ENCODE measurements around the gene ST6GALNAC2.

The ST6GALNAC2 gene

DNA sequence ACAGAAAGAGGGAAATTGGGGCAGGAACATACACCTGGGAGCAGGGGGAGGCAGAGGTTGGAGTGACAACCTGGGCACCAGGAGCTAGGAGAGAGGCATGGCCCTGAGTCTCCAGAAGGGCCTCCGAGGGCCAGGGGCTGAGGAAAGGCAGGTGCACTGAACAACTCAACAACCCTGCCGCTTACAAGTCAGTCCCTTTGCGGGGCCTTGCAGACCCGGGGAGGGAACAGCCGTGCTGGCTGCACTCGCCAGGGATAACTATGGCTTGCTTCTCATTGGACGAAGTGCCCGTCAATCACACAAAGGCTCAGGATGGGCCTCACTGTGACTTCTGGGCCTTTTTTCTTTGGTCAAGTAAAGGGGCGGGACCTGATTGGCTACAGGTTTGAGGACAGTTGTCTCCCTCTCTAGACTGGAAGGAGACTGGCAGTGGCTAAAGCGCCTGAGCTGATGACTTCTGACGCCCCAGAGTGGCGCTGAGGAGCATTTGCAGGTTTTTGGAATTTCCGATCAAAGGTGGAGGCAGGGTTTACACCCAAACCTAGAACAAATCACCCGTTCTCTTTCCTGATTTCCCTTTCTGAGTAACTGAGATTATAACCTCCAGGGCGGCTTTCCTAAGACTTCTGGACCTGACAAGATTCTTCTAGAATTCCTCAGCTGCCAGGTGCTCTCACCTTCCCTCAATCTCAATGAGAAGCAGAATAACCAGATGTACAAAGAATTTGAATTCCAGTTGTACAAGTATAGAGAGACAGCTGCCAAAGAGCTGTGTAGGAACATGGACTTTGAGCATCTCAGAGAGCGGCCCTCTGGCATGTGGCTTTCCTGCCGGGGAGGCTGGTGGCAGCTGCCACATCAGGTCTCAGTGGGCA lies 27.6 kb upstream of the ST6GALNAC2 start:
- Histone ChIP-seq H3K4me3 (ENCODE audit: low read depth, low read length) (no peak overlapping the region), H3K9me3 (ENCODE audit: control insufficient read depth, insufficient read depth, low read depth, low read length) (no peaks in the 10 kb centered on the region), H3K4me1 (ENCODE audit: control insufficient read depth, insufficient read depth, low read length) (0 out of 2 replicates have a peak, but pooled peaks cover 3% of the 10 kb centered on the region), H3K36me3 (ENCODE audit: control insufficient read depth in 2 of 2, insufficient read depth in 1 of 2, low read length in 2 of 2) (no peaks in the 10 kb centered on the region), H3K27ac (ENCODE audit: extremely low read depth, low read depth, low read length) (no peak overlapping the region)
- ChIA-PET CTCF (interaction anchor here (0.5 to 4.9 kb wide), 8 partner anchors 11 to 117 kb away, joined by 3 to 48 read pairs (median 5); no protein-coding TSS in a partner anchor), POLR2A (interaction anchor here (0.6 to 1.5 kb wide), 3 partner anchors 47 to 125 kb away, joined by 3 to 6 read pairs (median 3); partner anchors contain the start of gene MFSD11)
- peak; percentile 13; the same call in 1 of the 2 replicates for TF ChIP-seq ZNF341 (tag by site-specific recombination; IDR thresholded peaks at IDR 0.05; ENCODE audit: low read depth)
- TF ChIP-seq, protein P1, sequence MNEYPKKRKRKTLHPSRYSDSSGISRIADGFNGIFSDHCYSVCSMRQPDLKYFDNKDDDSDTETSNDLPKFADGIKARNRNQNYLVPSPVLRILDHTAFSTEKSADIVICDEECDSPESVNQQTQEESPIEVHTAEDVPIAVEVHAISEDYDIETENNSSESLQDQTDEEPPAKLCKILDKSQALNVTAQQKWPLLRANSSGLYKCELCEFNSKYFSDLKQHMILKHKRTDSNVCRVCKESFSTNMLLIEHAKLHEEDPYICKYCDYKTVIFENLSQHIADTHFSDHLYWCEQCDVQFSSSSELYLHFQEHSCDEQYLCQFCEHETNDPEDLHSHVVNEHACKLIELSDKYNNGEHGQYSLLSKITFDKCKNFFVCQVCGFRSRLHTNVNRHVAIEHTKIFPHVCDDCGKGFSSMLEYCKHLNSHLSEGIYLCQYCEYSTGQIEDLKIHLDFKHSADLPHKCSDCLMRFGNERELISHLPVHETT (tag by site-specific recombination; IDR thresholded peaks at IDR 0.05), result no peak
- peak; percentile 32 for TF ChIP-seq SP2 (tag by site-specific recombination; IDR thresholded peaks at IDR 0.05)
- no peak for TF ChIP-seq ZNF660 (tag by site-specific recombination; IDR thresholded peaks at IDR 0.05)
- no peak for TF ChIP-seq ZNF146 (tag by site-specific recombination; IDR thresholded peaks at IDR 0.05)

DNA sequence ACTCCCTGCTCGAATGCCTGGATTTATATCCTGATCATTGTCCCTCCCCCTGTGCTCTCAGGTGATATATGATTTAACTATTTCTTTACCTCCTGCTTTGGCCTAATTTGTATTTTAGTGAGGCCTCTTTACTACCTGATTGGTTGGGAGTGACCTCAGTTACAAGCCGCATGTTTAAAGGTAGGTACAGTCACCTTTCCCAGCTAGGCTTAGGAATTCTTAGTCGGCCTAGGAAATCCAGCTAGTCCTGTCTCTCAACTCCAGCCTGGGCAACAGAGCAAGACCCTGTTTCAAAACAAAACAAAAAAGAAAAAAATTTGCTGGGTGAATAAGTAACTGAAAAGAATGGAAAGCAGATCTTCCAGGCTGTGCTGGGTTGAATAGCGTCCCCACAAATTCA lies 26.8 kb upstream of the ST6GALNAC2 start:
- 0 out of 2 replicates have a peak, but pooled peaks cover 3% of the 10 kb centered on the region for H3K4me1 ChIP-seq (ENCODE audit: control insufficient read depth, insufficient read depth, low read length)
- POLR2A ChIA-PET, result interaction anchor here (1.5 kb wide), 2 partner anchors 11 to 55 kb away, joined by 3 to 4 read pairs; no protein-coding TSS in a partner anchor
- TF ChIP-seq ZNF121 (tag by site-specific recombination; IDR thresholded peaks at IDR 0.05), result peak; percentile 47; the same call in 1 of the 2 replicates
- TF ChIP-seq ZXDB (tag by site-specific recombination; IDR thresholded peaks at IDR 0.05), result no peak
- H3K9me3 ChIP-seq (ENCODE audit: control insufficient read depth, insufficient read depth, low read depth, low read length), result no peaks in the 10 kb centered on the region
- H3K4me3 ChIP-seq (ENCODE audit: low read depth, low read length), result no peak overlapping the region
- CTCF ChIA-PET, result interaction anchor here (0.5 to 4.9 kb wide), 5 partner anchors 11 to 123 kb away, joined by 3 to 48 read pairs (median 6); no protein-coding TSS in a partner anchor
- no peak overlapping the region for H3K27ac ChIP-seq (ENCODE audit: extremely low read depth, low read depth, low read length)
- H3K36me3 ChIP-seq (ENCODE audit: control insufficient read depth in 2 of 2, insufficient read depth in 1 of 2, low read length in 2 of 2), result no peaks in the 10 kb centered on the region

DNA sequence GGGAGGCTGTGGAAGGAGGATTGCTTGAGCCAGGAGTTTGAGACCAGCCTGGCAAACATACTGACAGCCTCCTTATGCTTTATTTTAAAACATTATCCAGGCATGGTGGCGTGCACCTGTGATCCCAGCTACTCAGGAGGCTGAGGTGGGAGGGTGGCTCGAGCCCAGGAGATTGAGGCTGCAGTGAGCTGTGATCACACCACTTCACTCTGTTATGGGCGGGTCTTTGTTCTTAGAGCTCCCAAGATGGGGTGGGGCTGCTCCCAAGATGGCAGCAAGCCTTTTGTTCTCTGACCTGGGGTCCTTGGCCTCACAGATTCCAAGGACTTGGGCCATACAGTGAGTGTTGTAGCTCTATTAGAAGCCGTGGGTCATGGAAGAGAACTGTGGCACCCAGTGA lies 26.1 kb upstream of the ST6GALNAC2 start:
- ChIA-PET CTCF (interaction anchor here (0.7 to 4.9 kb wide), 7 partner anchors 12 to 89 kb away, joined by 3 to 48 read pairs (median 5); no protein-coding TSS in a partner anchor), POLR2A (interaction anchor here (0.6 to 1.5 kb wide), 3 partner anchors 11 to 55 kb away, joined by 3 to 5 read pairs (median 4); no protein-coding TSS in a partner anchor)
- no peak overlapping the region for H3K27ac ChIP-seq (ENCODE audit: extremely low read depth, low read depth, low read length)
- H3K4me1 ChIP-seq (ENCODE audit: control insufficient read depth, insufficient read depth, low read length), result 0 out of 2 replicates have a peak, but pooled peaks cover 3% of the 10 kb centered on the region
- TF ChIP-seq, protein P2, sequence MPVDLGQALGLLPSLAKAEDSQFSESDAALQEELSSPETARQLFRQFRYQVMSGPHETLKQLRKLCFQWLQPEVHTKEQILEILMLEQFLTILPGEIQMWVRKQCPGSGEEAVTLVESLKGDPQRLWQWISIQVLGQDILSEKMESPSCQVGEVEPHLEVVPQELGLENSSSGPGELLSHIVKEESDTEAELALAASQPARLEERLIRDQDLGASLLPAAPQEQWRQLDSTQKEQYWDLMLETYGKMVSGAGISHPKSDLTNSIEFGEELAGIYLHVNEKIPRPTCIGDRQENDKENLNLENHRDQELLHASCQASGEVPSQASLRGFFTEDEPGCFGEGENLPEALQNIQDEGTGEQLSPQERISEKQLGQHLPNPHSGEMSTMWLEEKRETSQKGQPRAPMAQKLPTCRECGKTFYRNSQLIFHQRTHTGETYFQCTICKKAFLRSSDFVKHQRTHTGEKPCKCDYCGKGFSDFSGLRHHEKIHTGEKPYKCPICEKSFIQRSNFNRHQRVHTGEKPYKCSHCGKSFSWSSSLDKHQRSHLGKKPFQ (tag by site-specific recombination; IDR thresholded peaks at IDR 0.05), result peak; percentile 74; the same call in 1 of the 2 replicates
- no peak for TF ChIP-seq ZNF660 (tag by site-specific recombination; IDR thresholded peaks at IDR 0.05)
- TF ChIP-seq, protein P3, sequence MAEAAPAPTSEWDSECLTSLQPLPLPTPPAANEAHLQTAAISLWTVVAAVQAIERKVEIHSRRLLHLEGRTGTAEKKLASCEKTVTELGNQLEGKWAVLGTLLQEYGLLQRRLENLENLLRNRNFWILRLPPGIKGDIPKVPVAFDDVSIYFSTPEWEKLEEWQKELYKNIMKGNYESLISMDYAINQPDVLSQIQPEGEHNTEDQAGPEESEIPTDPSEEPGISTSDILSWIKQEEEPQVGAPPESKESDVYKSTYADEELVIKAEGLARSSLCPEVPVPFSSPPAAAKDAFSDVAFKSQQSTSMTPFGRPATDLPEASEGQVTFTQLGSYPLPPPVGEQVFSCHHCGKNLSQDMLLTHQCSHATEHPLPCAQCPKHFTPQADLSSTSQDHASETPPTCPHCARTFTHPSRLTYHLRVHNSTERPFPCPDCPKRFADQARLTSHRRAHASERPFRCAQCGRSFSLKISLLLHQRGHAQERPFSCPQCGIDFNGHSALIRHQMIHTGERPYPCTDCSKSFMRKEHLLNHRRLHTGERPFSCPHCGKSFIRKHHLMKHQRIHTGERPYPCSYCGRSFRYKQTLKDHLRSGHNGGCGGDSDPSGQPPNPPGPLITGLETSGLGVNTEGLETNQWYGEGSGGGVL (tag by site-specific recombination; IDR thresholded peaks at IDR 0.05), result no peak
- no peak overlapping the region for H3K4me3 ChIP-seq (ENCODE audit: low read depth, low read length)
- no peaks in the 10 kb centered on the region for H3K36me3 ChIP-seq (ENCODE audit: control insufficient read depth in 2 of 2, insufficient read depth in 1 of 2, low read length in 2 of 2)
- H3K9me3 ChIP-seq (ENCODE audit: control insufficient read depth, insufficient read depth, low read depth, low read length), result no peaks in the 10 kb centered on the region
